B cell (primary cell): ENCODE data around the gene GNG3.

ENCODE experiments used
- EZH2 ChIP-seq: IDR thresholded peaks from 2 replicates; pipeline ENCODE4 v1.6.1; 2012; ENCODE audit warnings: borderline replicate concordance, low read depth, mild to moderate bottlenecking, moderate library complexity, low read length; ENCODE audit not compliant: insufficient read depth, poor library complexity, severe bottlenecking
- TF ChIP-seq, protein P1 (sequence below): fragments of 200-600 bp; IDR thresholded peaks from one replicate; pipeline ENCODE4 v1.8.0; 2022; ENCODE audit warnings: antibody characterized with exemption, mild to moderate bottlenecking

GRCh38 chr11:62673196-62673525, 34.3 kb upstream of the GNG3 start:
- TF ChIP-seq, protein P1, sequence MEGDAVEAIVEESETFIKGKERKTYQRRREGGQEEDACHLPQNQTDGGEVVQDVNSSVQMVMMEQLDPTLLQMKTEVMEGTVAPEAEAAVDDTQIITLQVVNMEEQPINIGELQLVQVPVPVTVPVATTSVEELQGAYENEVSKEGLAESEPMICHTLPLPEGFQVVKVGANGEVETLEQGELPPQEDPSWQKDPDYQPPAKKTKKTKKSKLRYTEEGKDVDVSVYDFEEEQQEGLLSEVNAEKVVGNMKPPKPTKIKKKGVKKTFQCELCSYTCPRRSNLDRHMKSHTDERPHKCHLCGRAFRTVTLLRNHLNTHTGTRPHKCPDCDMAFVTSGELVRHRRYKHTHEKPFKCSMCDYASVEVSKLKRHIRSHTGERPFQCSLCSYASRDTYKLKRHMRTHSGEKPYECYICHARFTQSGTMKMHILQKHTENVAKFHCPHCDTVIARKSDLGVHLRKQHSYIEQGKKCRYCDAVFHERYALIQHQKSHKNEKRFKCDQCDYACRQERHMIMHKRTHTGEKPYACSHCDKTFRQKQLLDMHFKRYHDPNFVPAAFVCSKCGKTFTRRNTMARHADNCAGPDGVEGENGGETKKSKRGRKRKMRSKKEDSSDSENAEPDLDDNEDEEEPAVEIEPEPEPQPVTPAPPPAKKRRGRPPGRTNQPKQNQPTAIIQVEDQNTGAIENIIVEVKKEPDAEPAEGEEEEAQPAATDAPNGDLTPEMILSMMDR, result no peak
- no peak for TF ChIP-seq EZH2
